Measurements from ENCODE around the gene PYROXD2.

PYROXD2 gene

DNA sequence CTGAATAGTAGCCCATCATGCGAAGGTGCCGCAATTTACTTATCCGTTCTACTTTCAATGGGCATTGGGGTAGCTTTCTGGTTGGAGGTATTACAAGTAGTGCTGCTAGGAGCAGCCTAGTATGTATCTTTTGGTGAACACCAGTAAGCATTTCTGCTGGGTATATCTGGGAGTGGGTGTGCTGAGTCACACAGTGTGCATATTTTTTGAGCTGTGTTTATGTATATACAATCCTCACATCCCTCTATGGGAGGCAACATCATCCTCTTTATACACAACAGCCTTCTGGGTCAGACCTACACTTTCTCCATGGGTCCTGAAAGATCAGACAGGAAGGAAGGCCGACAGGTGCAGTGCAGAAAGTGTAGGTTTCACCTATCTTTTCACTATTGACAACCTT is 36.3 kb downstream of the PYROXD2 start:
- TF ChIP-seq CTCF (IDR thresholded peaks at IDR 0.05; ENCODE audit: low read depth, low read length, missing control alignments): no peak
- in situ Hi-C loops (cut with HindIII; ENCODE audit: low sequenced_read_pairs): loop anchor here (10.0 kb wide), 1 partner anchor 124 kb away; no protein-coding TSS in a partner anchor
- no peak for DNase-seq (ENCODE audit: low read depth)
- H3K4me3 ChIP-seq (ENCODE audit: low read depth, low read length): no peak overlapping the region

GRCh38 chr10:98377536-98377935 is 37.4 kb downstream of the PYROXD2 start:
- in situ Hi-C loops (cut with HindIII; ENCODE audit: low sequenced_read_pairs): loop anchor here (10.0 kb wide), 1 partner anchor 123 kb away; no protein-coding TSS in a partner anchor
- no peak overlapping the region for H3K4me3 ChIP-seq (ENCODE audit: low read depth, low read length)

GRCh38 chr10:98377001-98377400 is 38.0 kb downstream of the PYROXD2 start:
- no peak for DNase-seq (ENCODE audit: low read depth)
- no peak for TF ChIP-seq CTCF (IDR thresholded peaks at IDR 0.05; ENCODE audit: low read depth, low read length, missing control alignments)
- in situ Hi-C loops (cut with HindIII; ENCODE audit: low sequenced_read_pairs): loop anchor here (10.0 kb wide), 1 partner anchor 122 kb away; no protein-coding TSS in a partner anchor
- no peak overlapping the region for H3K4me3 ChIP-seq (ENCODE audit: low read depth, low read length)

More at GRCh38 chr10:98377536-98377935, 37.4 kb downstream of the PYROXD2 start:
- TF ChIP-seq CTCF (IDR thresholded peaks at IDR 0.05; ENCODE audit: low read depth, low read length, missing control alignments): no peak
- DNase-seq (ENCODE audit: low read depth): no peak

- DNase-seq (ENCODE audit: low read depth): no peak
- in situ Hi-C loops (cut with HindIII; ENCODE audit: low sequenced_read_pairs): loop anchor here (10.0 kb wide), 1 partner anchor 122 kb away; no protein-coding TSS in a partner anchor
Observed at GRCh38 chr10:98376485-98376884, 38.5 kb downstream of the PYROXD2 start.

GRCh38 chr10:98374217-98374985 is 40.6 kb downstream of the PYROXD2 start:
- in situ Hi-C loops (cut with HindIII; ENCODE audit: low sequenced_read_pairs): loop anchor here (10.0 kb wide), 1 partner anchor 120 kb away; no protein-coding TSS in a partner anchor
- no peak overlapping the region for H3K4me3 ChIP-seq (ENCODE audit: low read depth, low read length)
- no peak for DNase-seq (ENCODE audit: low read depth)
- no peak for TF ChIP-seq CTCF (IDR thresholded peaks at IDR 0.05; ENCODE audit: low read depth, low read length, missing control alignments)

More at GRCh38 chr10:98376485-98376884, 38.5 kb downstream of the PYROXD2 start:
- no peak for TF ChIP-seq CTCF (IDR thresholded peaks at IDR 0.05; ENCODE audit: low read depth, low read length, missing control alignments)
- H3K4me3 ChIP-seq (ENCODE audit: low read depth, low read length): no peak overlapping the region

DNA sequence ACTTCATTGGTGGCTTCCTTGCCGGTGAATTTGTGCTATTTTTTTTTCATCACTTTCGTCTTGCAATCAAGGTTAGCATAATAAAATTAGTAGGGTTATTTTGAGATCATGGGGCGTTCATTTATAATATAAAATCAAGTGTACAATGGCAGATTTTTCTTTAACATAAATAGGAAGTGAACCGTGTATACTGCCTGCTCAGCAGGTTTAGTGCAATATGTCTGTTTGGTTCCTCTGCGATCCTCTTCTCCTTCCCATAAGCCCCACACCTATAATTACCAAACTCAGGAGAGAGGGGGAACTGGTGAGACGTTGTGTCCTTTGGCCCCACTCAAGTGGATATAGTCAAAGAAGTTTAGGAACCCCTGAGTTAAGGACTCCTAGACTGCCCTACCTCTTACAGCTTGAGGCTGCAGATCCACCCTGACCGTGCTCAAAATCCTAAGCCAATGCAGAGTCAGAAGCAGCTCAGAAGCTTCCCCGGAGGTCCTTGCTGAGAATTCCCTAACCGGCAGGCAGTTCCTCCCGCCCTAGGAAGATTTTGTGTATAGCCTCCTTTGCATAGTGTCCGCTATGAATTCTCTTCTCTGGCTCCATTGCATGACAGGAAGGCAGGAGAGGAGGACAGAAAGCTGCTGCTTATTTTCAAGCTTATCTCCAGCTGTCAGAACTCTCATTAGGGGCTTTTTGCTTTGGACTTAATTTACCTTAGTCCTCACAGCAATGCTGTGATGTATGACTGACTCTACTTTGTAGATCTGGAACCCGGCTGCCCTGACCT is 41.5 kb downstream of the PYROXD2 start:
- TF ChIP-seq CTCF (IDR thresholded peaks at IDR 0.05; ENCODE audit: low read depth, low read length, missing control alignments): no peak
- DNase-seq (ENCODE audit: low read depth): no peak
- no peak overlapping the region for H3K4me3 ChIP-seq (ENCODE audit: low read depth, low read length)
- in situ Hi-C loops (cut with HindIII; ENCODE audit: low sequenced_read_pairs): loop anchor here (10.0 kb wide), 1 partner anchor 119 kb away; no protein-coding TSS in a partner anchor

Measured in astrocyte of the cerebellum (primary cell).